Lower lobe of right lung (tissue), 2 donors: Measurements from ENCODE around the gene CDKN2A. TPM values are rescaled to one million over a fixed set of nuclear protein-coding genes. Genes with fewer than 3 reads are reported as not detected.

Source experiments
- ATAC-seq, 2 donors: fragments of 200-7000 bp; cut with Tn5 transposase; one replicate each; pipeline ENCODE4 v1.9.1; 2020 to 2022; ENCODE audit warnings: mild to moderate bottlenecking in 2 of 2, moderate library complexity in 2 of 2
- DNase-seq: peaks from one replicate; pipeline ENCODE4 v3.0.0-alpha.2; 2020
- H3K27ac ChIP-seq: fragments of 200-600 bp; one replicate; pipeline ENCODE4 v1.8.0; 2022
- H3K27me3 ChIP-seq: fragments of 200-600 bp; one replicate; pipeline ENCODE4 v1.8.0; 2022; ENCODE audit warnings: low read depth
- H3K36me3 ChIP-seq: fragments of 200-600 bp; one replicate; pipeline ENCODE4 v1.8.0; 2022; ENCODE audit warnings: mild to moderate bottlenecking
- H3K4me1 ChIP-seq: fragments of 200-600 bp; one replicate; pipeline ENCODE4 v1.8.0; 2022
- H3K4me3 ChIP-seq: fragments of 200-600 bp; one replicate; pipeline ENCODE4 v1.8.0; 2022; ENCODE audit warnings: mild to moderate bottlenecking
- H3K9me3 ChIP-seq: fragments of 200-600 bp; one replicate; pipeline ENCODE4 v1.8.0; 2022
- CTCF ChIP-seq: fragments of 200-600 bp; IDR thresholded peaks from one replicate; pipeline ENCODE4 v1.8.0; 2022; ENCODE audit warnings: antibody characterized with exemption, mild to moderate bottlenecking
- intact Hi-C: fragments of 100-400 bp; cut with DNase I; formaldehyde crosslinking; loops from one replicate; pipeline ENCODE4 v1.11.0; 2022
- total RNA-seq: library from RNA; stranded (reverse); fragmentation: NEBNext Ultra II Directional; extraction: Animal tissue kit (Norgen Biotek cat#: 25700); gene quantifications from one replicate; pipeline ENCODE4 v1.2.1, GENCODE V29; 2021
- donor health status: DM: no; HTN: yes; CAD: no; lungs with severe emphysema.

Gene CDKN2A
- total RNA-seq, 1 donor from 2014 or later, result 8.4 TPM

- peaks cover 18% of the 10 kb centered on the region for H3K4me1 ChIP-seq
- TF ChIP-seq CTCF, result no peak
- intact Hi-C loops, result no loop called here
- H3K27me3 ChIP-seq, result peaks cover 28% of the 10 kb centered on the region
- H3K27ac ChIP-seq, result no peak overlapping the region
- H3K36me3 ChIP-seq, result no peaks in the 10 kb centered on the region
- no peaks in the 10 kb centered on the region for H3K9me3 ChIP-seq
- no peak overlapping the region for H3K4me3 ChIP-seq
- ATAC-seq, result no peak
- no peak for DNase-seq
Observed at GRCh38 chr9:22005702-22006606, 11.8 kb upstream of the CDKN2A start.

- TF ChIP-seq CTCF, result no peak
- no peaks in the 10 kb centered on the region for H3K36me3 ChIP-seq
- peaks cover 28% of the 10 kb centered on the region for H3K27me3 ChIP-seq
- ATAC-seq, result no peak
- intact Hi-C loops, result no loop called here
- no peaks in the 10 kb centered on the region for H3K9me3 ChIP-seq
- peaks cover 18% of the 10 kb centered on the region for H3K4me1 ChIP-seq
- H3K4me3 ChIP-seq, result no peak overlapping the region
- no peak overlapping the region for H3K27ac ChIP-seq
- DNase-seq, result no peak
Observed at GRCh38 chr9:22005021-22005701, 11.0 kb upstream of the CDKN2A start.

DNA sequence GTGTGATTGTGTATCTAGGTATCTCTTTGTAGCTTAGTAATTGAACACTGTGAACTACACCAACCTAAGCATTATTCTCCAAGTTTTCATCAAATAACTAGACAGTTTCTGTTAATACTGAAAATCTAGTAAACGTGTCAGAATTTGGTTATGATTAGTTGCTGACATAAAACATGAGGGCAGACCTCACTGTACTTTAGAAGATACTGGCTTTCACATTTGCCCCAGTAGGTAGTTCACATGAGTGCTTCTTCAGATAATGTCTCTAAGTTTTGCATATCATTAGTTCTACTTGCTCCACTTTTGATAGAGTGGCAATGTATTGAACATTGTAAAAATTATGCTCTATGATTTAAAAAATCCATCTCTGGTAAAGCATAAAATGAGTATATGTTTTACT, 7.8 kb upstream of the CDKN2A start:
- Histone ChIP-seq H3K27me3 (peaks cover 22% of the 10 kb centered on the region), H3K36me3 (no peaks in the 10 kb centered on the region), H3K27ac (no peak overlapping the region), H3K4me1 (no peaks in the 10 kb centered on the region), H3K9me3 (no peaks in the 10 kb centered on the region), H3K4me3 (no peak overlapping the region)
- DNase-seq, result no peak
- no peak for TF ChIP-seq CTCF
- no peak for ATAC-seq
- intact Hi-C loops, result no loop called here

GRCh38 chr9:21998026-21998425, 3.8 kb upstream of the CDKN2A start:
- no peak for ATAC-seq
- H3K4me3 ChIP-seq, result no peak overlapping the region

GRCh38 chr9:21997480-21997879, 3.3 kb upstream of the CDKN2A start:
- ATAC-seq (no peak), DNase-seq (no peak)
- Histone ChIP-seq H3K36me3 (no peaks in the 10 kb centered on the region), H3K4me3 (no peak overlapping the region), H3K27me3 (peaks cover 8% of the 10 kb centered on the region), H3K27ac (no peak overlapping the region), H3K9me3 (no peaks in the 10 kb centered on the region), H3K4me1 (peaks cover 14% of the 10 kb centered on the region)
- intact Hi-C loops, result no loop called here
- no peak for TF ChIP-seq CTCF

More at GRCh38 chr9:21998026-21998425, 3.8 kb upstream of the CDKN2A start:
- intact Hi-C loops, result no loop called here
- DNase-seq, result no peak
- no peaks in the 10 kb centered on the region for H3K9me3 ChIP-seq
- H3K27me3 ChIP-seq, result peaks cover 6% of the 10 kb centered on the region
- no peak overlapping the region for H3K27ac ChIP-seq
- peaks cover 12% of the 10 kb centered on the region for H3K4me1 ChIP-seq
- no peak for TF ChIP-seq CTCF
- no peaks in the 10 kb centered on the region for H3K36me3 ChIP-seq
